WTC11 (cell line): ENCODE measurements around the gene RTP5. TPM values are rescaled to one million over a fixed set of nuclear protein-coding genes. Genes with fewer than 3 reads are reported as not detected.
"Not testable (repeated sequence)": the region's sequence is repeated elsewhere in the genome, so short reads cannot be mapped to it uniquely, and the experiment has no call there.

Experiments used
- ATAC-seq: fragments of 200-7000 bp; cut with Tn5 transposase; 2 replicates; pipeline ENCODE4 v1.10.0; 2021; ENCODE audit warnings: mild to moderate bottlenecking, moderate library complexity
- CTCF ChIA-PET: fragments of 300-600 bp; sonication (Branson Sonifier 250); formaldehyde crosslinking; loops from one replicate; lab custom pipeline; 2021; ENCODE audit warnings: antibody characterized with exemption; lab: Charles Lee
- POLR2A ChIA-PET: fragments of 350-600 bp; sonication (Branson Sonifier 250); formaldehyde crosslinking; loops from one replicate; lab custom pipeline; 2021; ENCODE audit warnings: antibody characterized with exemption; lab: Charles Lee
- DNase-seq: peaks from one replicate; pipeline ENCODE4 v3.0.0; 2021; ENCODE audit warnings: low spot score
- H3K27ac Mint-ChIP-seq: 2 replicates; pipeline ENCODE4 v1.8.0; 2021; ENCODE audit warnings: mixed read lengths
- H3K27me3 Mint-ChIP-seq: 2 replicates; pipeline ENCODE4 v1.8.0; 2021; ENCODE audit warnings: low read depth, mild to moderate bottlenecking, moderate library complexity, mixed read lengths
- H3K36me3 Mint-ChIP-seq: 2 replicates; pipeline ENCODE4 v1.8.0; 2021; ENCODE audit warnings: mixed read lengths
- H3K4me1 Mint-ChIP-seq: 2 replicates; pipeline ENCODE4 v1.8.0; 2022; ENCODE audit warnings: mixed read lengths
- H3K4me3 Mint-ChIP-seq: 2 replicates; pipeline ENCODE4 v1.8.0; 2021; ENCODE audit warnings: mild to moderate bottlenecking, moderate library complexity, mixed read lengths
- H3K9me3 Mint-ChIP-seq: 2 replicates; pipeline ENCODE4 v1.8.0; 2021; ENCODE audit warnings: mixed read lengths
- ATF1 ChIP-seq: sonication (generic); formaldehyde crosslinking; IDR thresholded peaks from 2 replicates; pipeline ENCODE4 v1.8.1; 2023; ENCODE audit warnings: mild to moderate bottlenecking, moderate library complexity, missing genetic modification reagents
- EMX1 ChIP-seq: fragments of 250-450 bp; sonication (Bioruptor Pico); IDR thresholded peaks from 2 replicates; pipeline ENCODE4 v1.8.0; 2021; ENCODE audit warnings: mild to moderate bottlenecking
- FOXK1 ChIP-seq: sonication (generic); formaldehyde crosslinking; IDR thresholded peaks from 2 replicates; pipeline ENCODE4 v1.8.0; 2022; ENCODE audit warnings: mild to moderate bottlenecking, moderate library complexity, missing genetic modification reagents
- IRF2 ChIP-seq: sonication (generic); formaldehyde crosslinking; IDR thresholded peaks from 2 replicates; pipeline ENCODE4 v1.8.0; 2022; ENCODE audit warnings: low read depth, missing genetic modification reagents, borderline replicate concordance
- RELA ChIP-seq: sonication (generic); formaldehyde crosslinking; IDR thresholded peaks from 2 replicates; pipeline ENCODE4 v1.8.1; 2022; ENCODE audit warnings: missing genetic modification reagents, mild to moderate bottlenecking, borderline replicate concordance
- SMAD3 ChIP-seq: sonication (generic); formaldehyde crosslinking; IDR thresholded peaks from 2 replicates; pipeline ENCODE4 v1.8.0; 2022; ENCODE audit warnings: missing genetic modification reagents, mild to moderate bottlenecking, borderline replicate concordance
- SOX15 ChIP-seq: fragments of 250-450 bp; sonication (Bioruptor Pico); IDR thresholded peaks from 2 replicates; pipeline ENCODE4 v1.9.0; 2021; ENCODE audit warnings: mild to moderate bottlenecking
- TCF7 ChIP-seq: sonication (generic); formaldehyde crosslinking; IDR thresholded peaks from 2 replicates; pipeline ENCODE4 v1.8.0; 2022; ENCODE audit warnings: mild to moderate bottlenecking, low read depth, missing genetic modification reagents, moderate library complexity
- ZNF121 ChIP-seq: sonication (generic); formaldehyde crosslinking; IDR thresholded peaks from 2 replicates; pipeline ENCODE4 v1.8.0; 2023; ENCODE audit warnings: missing genetic modification reagents
- ZNF396 ChIP-seq: fragments of 250-450 bp; sonication (Bioruptor Pico); IDR thresholded peaks from 2 replicates; pipeline ENCODE4 v1.8.0; 2021; ENCODE audit warnings: mild to moderate bottlenecking, moderate library complexity, borderline replicate concordance
- total RNA-seq: library from RNA; stranded (reverse); gene quantifications from 3 replicates; pipeline ENCODE4 v1.2.3, GENCODE V29; 2021
- TF ChIP-seq, protein P1 (sequence below): sonication (generic); formaldehyde crosslinking; IDR thresholded peaks from 2 replicates; pipeline ENCODE4 v1.8.1; 2023; ENCODE audit warnings: mild to moderate bottlenecking, missing genetic modification reagents, moderate library complexity
- TF ChIP-seq, protein P2 (sequence below): sonication (generic); formaldehyde crosslinking; IDR thresholded peaks from 2 replicates; pipeline ENCODE4 v1.8.1; 2023; ENCODE audit warnings: mild to moderate bottlenecking, missing genetic modification reagents, borderline replicate concordance
- TF ChIP-seq, protein P3 (sequence below): fragments of 250-450 bp; sonication (Bioruptor Pico); IDR thresholded peaks from 2 replicates; pipeline ENCODE4 v1.9.0; 2021; ENCODE audit warnings: mild to moderate bottlenecking, borderline replicate concordance
- TF ChIP-seq, protein P4 (sequence below): sonication (generic); formaldehyde crosslinking; conservative IDR thresholded peaks from 2 replicates; pipeline ENCODE4 v1.8.1; 2023; ENCODE audit warnings: mild to moderate bottlenecking, low read depth, missing genetic modification reagents, moderate library complexity
- TF ChIP-seq, protein P5 (sequence below): sonication (generic); formaldehyde crosslinking; IDR thresholded peaks from 2 replicates; pipeline ENCODE4 v1.8.1; 2022; ENCODE audit warnings: mild to moderate bottlenecking, missing genetic modification reagents, moderate library complexity, borderline replicate concordance

RTP5 gene
- total RNA-seq, 1 experiment from 2014 or later, result not detected

DNA sequence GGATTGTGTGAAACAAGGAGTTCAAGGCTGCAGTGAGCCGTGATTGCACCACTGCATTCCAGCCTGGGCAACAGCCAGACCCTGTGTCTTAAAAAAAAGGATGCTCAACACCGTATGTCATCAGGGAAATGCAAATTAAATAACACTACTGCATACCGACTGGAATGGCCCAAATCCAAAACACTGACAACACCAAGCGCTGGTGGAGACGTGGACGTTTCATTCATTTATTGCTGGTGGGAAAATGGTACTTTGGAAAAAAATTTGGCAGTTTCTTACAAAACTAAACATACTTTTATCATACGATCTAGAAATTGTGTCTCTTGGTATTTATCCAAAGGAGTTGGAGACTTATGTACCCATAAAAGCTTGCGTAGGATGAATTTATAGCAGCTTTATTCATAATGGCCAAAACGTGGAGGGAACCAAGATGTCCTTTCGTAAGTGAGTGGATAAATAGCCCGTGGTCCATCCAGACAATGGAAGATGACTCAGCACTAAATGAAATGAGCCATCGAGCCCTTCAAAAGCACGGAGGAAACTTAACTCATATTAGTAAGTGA, 36.3 kb upstream of the RTP5 start:
- ATAC-seq (no peak), DNase-seq (no peak)
- no peaks in the 10 kb centered on the region for H3K36me3 Mint-ChIP-seq
- H3K27me3 Mint-ChIP-seq, result peaks cover 3% of the 10 kb centered on the region; the same call in 1 of the 2 replicates
- CTCF ChIA-PET, result no interaction called here
- peaks cover 12% of the 10 kb centered on the region for H3K9me3 Mint-ChIP-seq
- no peak overlapping the region for H3K4me3 Mint-ChIP-seq
- no peak overlapping the region for H3K27ac Mint-ChIP-seq
- TF ChIP-seq, protein P1, sequence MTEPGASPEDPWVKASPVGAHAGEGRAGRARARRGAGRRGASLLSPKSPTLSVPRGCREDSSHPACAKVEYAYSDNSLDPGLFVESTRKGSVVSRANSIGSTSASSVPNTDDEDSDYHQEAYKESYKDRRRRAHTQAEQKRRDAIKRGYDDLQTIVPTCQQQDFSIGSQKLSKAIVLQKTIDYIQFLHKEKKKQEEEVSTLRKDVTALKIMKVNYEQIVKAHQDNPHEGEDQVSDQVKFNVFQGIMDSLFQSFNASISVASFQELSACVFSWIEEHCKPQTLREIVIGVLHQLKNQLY (CRISPR knock-in tag), result no peak
- TF ChIP-seq FOXK1 (CRISPR knock-in tag), result no peak
- TF ChIP-seq, protein P2, sequence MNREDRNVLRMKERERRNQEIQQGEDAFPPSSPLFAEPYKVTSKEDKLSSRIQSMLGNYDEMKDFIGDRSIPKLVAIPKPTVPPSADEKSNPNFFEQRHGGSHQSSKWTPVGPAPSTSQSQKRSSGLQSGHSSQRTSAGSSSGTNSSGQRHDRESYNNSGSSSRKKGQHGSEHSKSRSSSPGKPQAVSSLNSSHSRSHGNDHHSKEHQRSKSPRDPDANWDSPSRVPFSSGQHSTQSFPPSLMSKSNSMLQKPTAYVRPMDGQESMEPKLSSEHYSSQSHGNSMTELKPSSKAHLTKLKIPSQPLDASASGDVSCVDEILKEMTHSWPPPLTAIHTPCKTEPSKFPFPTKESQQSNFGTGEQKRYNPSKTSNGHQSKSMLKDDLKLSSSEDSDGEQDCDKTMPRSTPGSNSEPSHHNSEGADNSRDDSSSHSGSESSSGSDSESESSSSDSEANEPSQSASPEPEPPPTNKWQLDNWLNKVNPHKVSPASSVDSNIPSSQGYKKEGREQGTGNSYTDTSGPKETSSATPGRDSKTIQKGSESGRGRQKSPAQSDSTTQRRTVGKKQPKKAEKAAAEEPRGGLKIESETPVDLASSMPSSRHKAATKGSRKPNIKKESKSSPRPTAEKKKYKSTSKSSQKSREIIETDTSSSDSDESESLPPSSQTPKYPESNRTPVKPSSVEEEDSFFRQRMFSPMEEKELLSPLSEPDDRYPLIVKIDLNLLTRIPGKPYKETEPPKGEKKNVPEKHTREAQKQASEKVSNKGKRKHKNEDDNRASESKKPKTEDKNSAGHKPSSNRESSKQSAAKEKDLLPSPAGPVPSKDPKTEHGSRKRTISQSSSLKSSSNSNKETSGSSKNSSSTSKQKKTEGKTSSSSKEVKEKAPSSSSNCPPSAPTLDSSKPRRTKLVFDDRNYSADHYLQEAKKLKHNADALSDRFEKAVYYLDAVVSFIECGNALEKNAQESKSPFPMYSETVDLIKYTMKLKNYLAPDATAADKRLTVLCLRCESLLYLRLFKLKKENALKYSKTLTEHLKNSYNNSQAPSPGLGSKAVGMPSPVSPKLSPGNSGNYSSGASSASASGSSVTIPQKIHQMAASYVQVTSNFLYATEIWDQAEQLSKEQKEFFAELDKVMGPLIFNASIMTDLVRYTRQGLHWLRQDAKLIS (CRISPR knock-in tag), result no peak
- TF ChIP-seq, protein P3, sequence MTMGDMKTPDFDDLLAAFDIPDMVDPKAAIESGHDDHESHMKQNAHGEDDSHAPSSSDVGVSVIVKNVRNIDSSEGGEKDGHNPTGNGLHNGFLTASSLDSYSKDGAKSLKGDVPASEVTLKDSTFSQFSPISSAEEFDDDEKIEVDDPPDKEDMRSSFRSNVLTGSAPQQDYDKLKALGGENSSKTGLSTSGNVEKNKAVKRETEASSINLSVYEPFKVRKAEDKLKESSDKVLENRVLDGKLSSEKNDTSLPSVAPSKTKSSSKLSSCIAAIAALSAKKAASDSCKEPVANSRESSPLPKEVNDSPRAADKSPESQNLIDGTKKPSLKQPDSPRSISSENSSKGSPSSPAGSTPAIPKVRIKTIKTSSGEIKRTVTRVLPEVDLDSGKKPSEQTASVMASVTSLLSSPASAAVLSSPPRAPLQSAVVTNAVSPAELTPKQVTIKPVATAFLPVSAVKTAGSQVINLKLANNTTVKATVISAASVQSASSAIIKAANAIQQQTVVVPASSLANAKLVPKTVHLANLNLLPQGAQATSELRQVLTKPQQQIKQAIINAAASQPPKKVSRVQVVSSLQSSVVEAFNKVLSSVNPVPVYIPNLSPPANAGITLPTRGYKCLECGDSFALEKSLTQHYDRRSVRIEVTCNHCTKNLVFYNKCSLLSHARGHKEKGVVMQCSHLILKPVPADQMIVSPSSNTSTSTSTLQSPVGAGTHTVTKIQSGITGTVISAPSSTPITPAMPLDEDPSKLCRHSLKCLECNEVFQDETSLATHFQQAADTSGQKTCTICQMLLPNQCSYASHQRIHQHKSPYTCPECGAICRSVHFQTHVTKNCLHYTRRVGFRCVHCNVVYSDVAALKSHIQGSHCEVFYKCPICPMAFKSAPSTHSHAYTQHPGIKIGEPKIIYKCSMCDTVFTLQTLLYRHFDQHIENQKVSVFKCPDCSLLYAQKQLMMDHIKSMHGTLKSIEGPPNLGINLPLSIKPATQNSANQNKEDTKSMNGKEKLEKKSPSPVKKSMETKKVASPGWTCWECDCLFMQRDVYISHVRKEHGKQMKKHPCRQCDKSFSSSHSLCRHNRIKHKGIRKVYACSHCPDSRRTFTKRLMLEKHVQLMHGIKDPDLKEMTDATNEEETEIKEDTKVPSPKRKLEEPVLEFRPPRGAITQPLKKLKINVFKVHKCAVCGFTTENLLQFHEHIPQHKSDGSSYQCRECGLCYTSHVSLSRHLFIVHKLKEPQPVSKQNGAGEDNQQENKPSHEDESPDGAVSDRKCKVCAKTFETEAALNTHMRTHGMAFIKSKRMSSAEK (CRISPR knock-in tag), result no peak
- TF ChIP-seq EMX1 (CRISPR knock-in tag), result no peak
- TF ChIP-seq ATF1 (CRISPR knock-in tag), result no peak
- TF ChIP-seq ZNF121 (CRISPR knock-in tag), result no peak
- TF ChIP-seq IRF2 (CRISPR knock-in tag), result no peak
- TF ChIP-seq TCF7 (CRISPR knock-in tag), result no peak
- TF ChIP-seq RELA (CRISPR knock-in tag), result no peak
- TF ChIP-seq SOX15 (CRISPR knock-in tag), result no peak
- no peak for TF ChIP-seq SMAD3 (CRISPR knock-in tag)
- no peak for TF ChIP-seq ZNF396 (CRISPR knock-in tag)
- TF ChIP-seq, protein P4, sequence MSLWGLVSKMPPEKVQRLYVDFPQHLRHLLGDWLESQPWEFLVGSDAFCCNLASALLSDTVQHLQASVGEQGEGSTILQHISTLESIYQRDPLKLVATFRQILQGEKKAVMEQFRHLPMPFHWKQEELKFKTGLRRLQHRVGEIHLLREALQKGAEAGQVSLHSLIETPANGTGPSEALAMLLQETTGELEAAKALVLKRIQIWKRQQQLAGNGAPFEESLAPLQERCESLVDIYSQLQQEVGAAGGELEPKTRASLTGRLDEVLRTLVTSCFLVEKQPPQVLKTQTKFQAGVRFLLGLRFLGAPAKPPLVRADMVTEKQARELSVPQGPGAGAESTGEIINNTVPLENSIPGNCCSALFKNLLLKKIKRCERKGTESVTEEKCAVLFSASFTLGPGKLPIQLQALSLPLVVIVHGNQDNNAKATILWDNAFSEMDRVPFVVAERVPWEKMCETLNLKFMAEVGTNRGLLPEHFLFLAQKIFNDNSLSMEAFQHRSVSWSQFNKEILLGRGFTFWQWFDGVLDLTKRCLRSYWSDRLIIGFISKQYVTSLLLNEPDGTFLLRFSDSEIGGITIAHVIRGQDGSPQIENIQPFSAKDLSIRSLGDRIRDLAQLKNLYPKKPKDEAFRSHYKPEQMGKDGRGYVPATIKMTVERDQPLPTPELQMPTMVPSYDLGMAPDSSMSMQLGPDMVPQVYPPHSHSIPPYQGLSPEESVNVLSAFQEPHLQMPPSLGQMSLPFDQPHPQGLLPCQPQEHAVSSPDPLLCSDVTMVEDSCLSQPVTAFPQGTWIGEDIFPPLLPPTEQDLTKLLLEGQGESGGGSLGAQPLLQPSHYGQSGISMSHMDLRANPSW (CRISPR knock-in tag), result no peak
- TF ChIP-seq, protein P5, sequence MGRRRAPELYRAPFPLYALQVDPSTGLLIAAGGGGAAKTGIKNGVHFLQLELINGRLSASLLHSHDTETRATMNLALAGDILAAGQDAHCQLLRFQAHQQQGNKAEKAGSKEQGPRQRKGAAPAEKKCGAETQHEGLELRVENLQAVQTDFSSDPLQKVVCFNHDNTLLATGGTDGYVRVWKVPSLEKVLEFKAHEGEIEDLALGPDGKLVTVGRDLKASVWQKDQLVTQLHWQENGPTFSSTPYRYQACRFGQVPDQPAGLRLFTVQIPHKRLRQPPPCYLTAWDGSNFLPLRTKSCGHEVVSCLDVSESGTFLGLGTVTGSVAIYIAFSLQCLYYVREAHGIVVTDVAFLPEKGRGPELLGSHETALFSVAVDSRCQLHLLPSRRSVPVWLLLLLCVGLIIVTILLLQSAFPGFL (CRISPR knock-in tag), result no peak
- TF ChIP-seq, all 79 proteins: peak for 0
- POLR2A ChIA-PET, result interaction anchor here (0.6 kb wide), 1 partner anchor 11 kb away, joined by 8 read pairs; no protein-coding TSS in a partner anchor
- H3K4me1 Mint-ChIP-seq, result peaks cover 6% of the 10 kb centered on the region

DNA sequence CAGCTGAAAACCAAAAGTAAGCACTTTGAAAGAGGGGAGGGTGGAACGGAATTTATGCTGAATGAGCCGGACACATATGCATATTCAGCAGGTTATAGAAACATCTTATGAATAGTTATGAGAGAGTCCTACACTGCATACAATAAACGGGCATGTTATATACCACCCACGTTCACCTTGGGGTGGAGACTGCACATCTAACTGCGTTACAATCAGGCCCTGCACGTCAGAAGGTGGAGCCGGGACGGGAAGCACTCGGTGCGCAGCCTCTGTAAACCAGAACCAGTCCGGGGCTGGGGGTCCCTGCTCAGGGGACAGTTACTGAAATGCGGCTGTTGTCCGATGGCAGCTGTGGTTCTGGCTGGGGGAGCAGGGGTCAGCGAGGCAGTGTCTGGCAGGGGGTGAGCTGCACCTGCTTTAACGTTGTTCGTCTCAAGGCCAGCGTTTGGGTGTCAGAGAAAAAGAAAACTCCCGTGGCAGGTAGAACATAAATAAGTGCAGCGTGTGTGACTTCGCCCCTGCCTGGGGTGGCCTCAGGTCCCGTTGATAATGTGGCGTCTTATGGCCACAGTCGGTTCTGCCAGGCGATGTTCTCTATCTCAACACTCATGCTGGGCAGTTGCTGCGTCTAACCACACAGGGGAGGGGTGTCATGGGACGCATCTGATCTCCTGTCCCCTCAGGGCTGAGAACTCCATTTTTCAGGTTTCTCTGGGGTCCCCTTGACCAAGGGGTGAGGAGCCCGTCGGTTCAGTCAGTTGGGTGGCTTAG, 35.6 kb upstream of the RTP5 start:
- H3K4me3 Mint-ChIP-seq, POLR2A ChIA-PET, CTCF ChIA-PET, H3K36me3 Mint-ChIP-seq, H3K27ac Mint-ChIP-seq, ATAC-seq, H3K4me1 Mint-ChIP-seq, H3K27me3 Mint-ChIP-seq, DNase-seq: not testable (repeated sequence)
- peaks cover 10% of the 10 kb centered on the region for H3K9me3 Mint-ChIP-seq
